Measurements from ENCODE around the gene SMIM7.

DNA sequence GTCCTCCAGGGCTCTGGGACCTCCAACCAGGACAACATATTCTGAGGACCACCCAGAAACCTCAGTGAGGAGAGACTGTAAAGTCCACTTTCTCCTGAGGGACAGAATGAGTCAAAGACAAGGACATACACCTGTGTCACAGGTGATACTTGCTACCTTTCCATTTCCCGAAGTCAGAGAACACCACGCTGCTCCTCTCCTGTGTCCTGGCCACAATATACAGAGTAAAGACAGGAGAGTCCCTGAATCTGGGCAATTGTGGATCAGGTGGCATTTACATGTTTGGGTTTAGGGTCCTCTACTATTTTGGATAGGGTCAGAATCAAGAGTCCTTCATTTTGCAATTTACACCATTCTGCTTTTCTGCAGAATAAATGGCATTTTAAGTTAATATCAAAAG, 36.9 kb downstream of the SMIM7 start:
- TF ChIP-seq, protein P1, sequence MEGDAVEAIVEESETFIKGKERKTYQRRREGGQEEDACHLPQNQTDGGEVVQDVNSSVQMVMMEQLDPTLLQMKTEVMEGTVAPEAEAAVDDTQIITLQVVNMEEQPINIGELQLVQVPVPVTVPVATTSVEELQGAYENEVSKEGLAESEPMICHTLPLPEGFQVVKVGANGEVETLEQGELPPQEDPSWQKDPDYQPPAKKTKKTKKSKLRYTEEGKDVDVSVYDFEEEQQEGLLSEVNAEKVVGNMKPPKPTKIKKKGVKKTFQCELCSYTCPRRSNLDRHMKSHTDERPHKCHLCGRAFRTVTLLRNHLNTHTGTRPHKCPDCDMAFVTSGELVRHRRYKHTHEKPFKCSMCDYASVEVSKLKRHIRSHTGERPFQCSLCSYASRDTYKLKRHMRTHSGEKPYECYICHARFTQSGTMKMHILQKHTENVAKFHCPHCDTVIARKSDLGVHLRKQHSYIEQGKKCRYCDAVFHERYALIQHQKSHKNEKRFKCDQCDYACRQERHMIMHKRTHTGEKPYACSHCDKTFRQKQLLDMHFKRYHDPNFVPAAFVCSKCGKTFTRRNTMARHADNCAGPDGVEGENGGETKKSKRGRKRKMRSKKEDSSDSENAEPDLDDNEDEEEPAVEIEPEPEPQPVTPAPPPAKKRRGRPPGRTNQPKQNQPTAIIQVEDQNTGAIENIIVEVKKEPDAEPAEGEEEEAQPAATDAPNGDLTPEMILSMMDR (IDR thresholded peaks at IDR 0.05 in 4 of 5, conservative IDR thresholded peaks at IDR 0.05 in 1 of 5), result no peak
- TF ChIP-seq POLR2A (IDR thresholded peaks at IDR 0.05), result no peak
